HK-2 (cell line): Measurements from ENCODE around the gene TMEM126B.
A peak's percentile ranks its signal among the peaks of the same experiment; 100 is the strongest.
"Not testable (repeated sequence)": the region's sequence is repeated elsewhere in the genome, so short reads cannot be mapped to it uniquely, and the experiment has no call there.

Source experiments
- DNase-seq: peaks from one replicate; pipeline ENCODE4 v3.0.0-alpha.2; 2018; ENCODE audit not compliant: unreplicated experiment

The TMEM126B gene

GRCh38 chr11:85647604-85648299, 19.4 kb downstream of the TMEM126B start, which contains the start of gene TMEM126A:
Gene TMEM126A, plus strand, starts transcription at chr11:85647967. Its CDS starts 2,289 bp downstream, at chr11:85650256.
- peak; percentile 87 for DNase-seq

- DNase-seq, result no peak
These were observed 22.7 kb downstream of the TMEM126B start for GRCh38 chr11:85651118-85651517.

- DNase-seq, result no peak
These were observed 24.5 kb downstream of the TMEM126B start for GRCh38 chr11:85652786-85653447.

GRCh38 chr11:85654343-85654742, 25.9 kb downstream of the TMEM126B start:
- DNase-seq, result not testable (repeated sequence)

GRCh38 chr11:85656777-85657176, 28.4 kb downstream of the TMEM126B start:
- DNase-seq, result no peak

- no peak for DNase-seq
These were observed 29.8 kb downstream of the TMEM126B start for GRCh38 chr11:85658180-85658579.

GRCh38 chr11:85661972-85662664, 33.7 kb downstream of the TMEM126B start:
- no peak for DNase-seq

- no peak for DNase-seq
These were observed 34.8 kb downstream of the TMEM126B start for GRCh38 chr11:85663080-85663752.

- DNase-seq, result peak; percentile 68
These were observed 35.6 kb downstream of the TMEM126B start for GRCh38 chr11:85663753-85664614.

- peak; percentile 91 for DNase-seq
These were observed 36.5 kb downstream of the TMEM126B start, which contains the start of gene CREBZF for GRCh38 chr11:85664615-85665481. Gene CREBZF, minus strand, starts transcription at chr11:85665129. Its CDS starts 254 bp downstream, at chr11:85664875.

GRCh38 chr11:85665733-85666132, 37.3 kb downstream of the TMEM126B start:
- no peak for DNase-seq

GRCh38 chr11:85666687-85667086, 38.3 kb downstream of the TMEM126B start:
- DNase-seq, result no peak

- no peak for DNase-seq
These were observed 39.8 kb downstream of the TMEM126B start for GRCh38 chr11:85668157-85668556.

GRCh38 chr11:85670949-85671663, 42.7 kb downstream of the TMEM126B start:
- not testable (repeated sequence) for DNase-seq

- DNase-seq, result no peak
These were observed 43.9 kb downstream of the TMEM126B start for GRCh38 chr11:85672105-85672902.

GRCh38 chr11:85673393-85673792, 45.0 kb downstream of the TMEM126B start:
- no peak for DNase-seq

GRCh38 chr11:85679576-85679975, 51.2 kb downstream of the TMEM126B start:
- no peak for DNase-seq

GRCh38 chr11:85680897-85681296, 52.5 kb downstream of the TMEM126B start:
- DNase-seq, result no peak
